Fibroblast of upper back skin (primary cell): ENCODE results near the gene VAV1.
"Not testable (repeated sequence)": the region's sequence is repeated elsewhere in the genome, so short reads cannot be mapped to it uniquely, and the experiment has no call there.

Experiments used
- DNase-seq: peaks from one replicate; pipeline ENCODE4 v3.0.0-alpha.2; 2013

The VAV1 gene

GRCh38 chr19:6790194-6791128 lies 18.0 kb downstream of the VAV1 start:
- no peak for DNase-seq

- no peak for DNase-seq
These were observed 18.7 kb downstream of the VAV1 start for GRCh38 chr19:6791237-6791636.

DNA sequence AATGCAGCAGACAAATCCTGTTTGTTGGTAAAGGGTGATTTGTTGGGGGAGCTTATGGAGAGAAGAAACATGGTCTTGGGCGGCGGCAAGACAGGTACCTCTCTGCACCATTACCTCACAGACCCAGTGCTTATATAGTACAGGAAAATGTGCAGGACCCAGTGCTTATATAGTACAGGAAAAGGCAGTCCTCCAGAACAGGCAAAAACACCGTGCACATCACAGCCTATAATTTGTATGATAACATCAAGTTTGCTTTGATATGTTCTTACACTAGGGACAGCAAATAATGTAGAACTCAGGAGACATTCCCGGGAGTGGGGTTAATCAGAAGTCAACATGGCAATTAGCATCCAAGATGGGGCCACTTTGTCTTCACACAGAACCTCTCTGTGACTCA lies 20.9 kb downstream of the VAV1 start:
- no peak for DNase-seq

DNA sequence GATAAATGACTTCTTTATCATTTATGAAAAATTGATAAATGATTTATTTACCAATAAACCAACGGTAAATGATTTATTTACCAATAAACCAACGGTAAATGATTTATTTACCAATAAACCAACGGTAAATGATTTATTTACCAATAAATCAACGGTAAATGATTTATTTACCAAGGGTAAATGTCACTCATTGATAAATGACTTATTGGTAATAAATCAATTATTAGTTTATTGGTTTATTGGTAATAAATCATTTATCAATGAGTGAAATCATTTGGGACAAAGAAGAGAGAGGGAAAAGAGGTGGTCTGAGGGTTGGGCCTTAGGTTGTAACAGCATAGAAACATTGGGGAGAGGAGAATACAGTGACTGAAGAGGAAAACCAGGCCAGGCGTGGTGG lies 21.5 kb downstream of the VAV1 start:
- DNase-seq, result no peak

- no peak for DNase-seq
These were observed 22.4 kb downstream of the VAV1 start for GRCh38 chr19:6794686-6795431.

GRCh38 chr19:6796278-6796677 lies 23.8 kb downstream of the VAV1 start:
- DNase-seq, result no peak

- no peak for DNase-seq
These were observed 25.1 kb downstream of the VAV1 start for GRCh38 chr19:6797646-6798045.

GRCh38 chr19:6800160-6800790 lies 27.8 kb downstream of the VAV1 start:
- DNase-seq, result not testable (repeated sequence)

GRCh38 chr19:6800991-6801484 lies 28.5 kb downstream of the VAV1 start:
- peak; percentile 50 for DNase-seq

DNA sequence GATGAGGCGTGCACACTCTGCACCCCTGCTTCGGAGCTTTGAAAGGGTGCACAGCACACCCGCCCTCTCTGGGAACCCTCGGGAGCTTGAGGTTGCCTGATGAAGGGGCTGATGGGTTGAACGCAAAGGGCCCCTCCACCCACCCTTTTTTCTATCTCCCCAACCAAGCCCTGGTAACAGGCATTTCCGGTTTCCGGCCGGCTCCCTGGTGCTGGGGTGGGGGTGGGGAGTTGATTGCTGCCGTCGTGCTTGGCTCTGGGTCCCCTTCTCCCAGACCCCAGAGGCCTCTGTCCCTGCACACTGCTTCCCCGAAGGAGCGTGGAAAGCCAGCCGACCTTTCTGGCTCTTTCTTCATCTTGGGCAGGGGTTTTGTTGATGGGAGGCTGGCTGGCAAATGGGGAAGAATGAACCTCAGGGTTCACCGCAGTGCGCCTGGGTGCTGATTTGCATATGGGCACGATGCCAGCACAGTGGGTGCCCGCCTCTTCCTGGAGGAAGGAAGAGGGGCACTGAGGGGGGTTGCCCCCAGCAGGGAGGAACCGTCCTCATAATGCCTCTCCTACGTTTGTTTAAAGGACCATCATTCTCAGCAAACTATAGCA lies 29.1 kb downstream of the VAV1 start:
- DNase-seq, result peak; percentile 12

DNA sequence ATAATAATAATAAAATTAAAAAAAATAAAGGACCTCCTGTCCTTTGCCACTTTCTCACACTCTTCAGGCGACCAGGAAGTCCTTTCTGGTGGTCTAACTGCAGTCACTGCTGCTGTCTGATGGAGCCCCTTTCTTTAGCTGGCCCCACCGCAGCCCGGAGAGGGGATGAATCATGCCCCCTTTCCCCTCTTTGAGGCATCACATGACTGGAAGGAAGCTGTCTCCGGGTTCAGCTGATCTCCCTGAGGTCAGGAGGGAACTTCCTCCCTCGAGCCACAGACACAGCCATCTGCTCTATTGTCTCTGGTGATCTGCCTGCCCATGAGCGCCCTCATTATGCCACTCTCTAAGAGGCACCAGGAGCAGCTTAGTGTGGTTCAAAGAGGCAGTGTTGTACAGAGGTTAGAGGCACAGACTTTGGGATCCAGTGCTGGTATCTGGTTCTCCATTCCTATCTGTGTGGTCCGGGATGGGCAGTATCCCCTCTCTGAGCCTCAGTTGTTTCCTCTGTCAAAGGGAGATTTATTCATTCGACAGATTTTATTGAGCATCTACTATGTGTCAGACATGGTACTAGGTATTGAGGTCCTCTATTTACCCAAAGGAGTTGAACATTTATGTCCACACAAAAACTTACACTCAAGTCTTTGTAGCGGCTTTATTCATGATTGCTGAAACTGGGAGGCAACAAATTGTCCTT lies 30.0 kb downstream of the VAV1 start:
- DNase-seq, result no peak

- DNase-seq, result no peak
These were observed 30.5 kb downstream of the VAV1 start for GRCh38 chr19:6803036-6803404.

GRCh38 chr19:6806488-6806887 lies 34.0 kb downstream of the VAV1 start:
- DNase-seq, result no peak

DNA sequence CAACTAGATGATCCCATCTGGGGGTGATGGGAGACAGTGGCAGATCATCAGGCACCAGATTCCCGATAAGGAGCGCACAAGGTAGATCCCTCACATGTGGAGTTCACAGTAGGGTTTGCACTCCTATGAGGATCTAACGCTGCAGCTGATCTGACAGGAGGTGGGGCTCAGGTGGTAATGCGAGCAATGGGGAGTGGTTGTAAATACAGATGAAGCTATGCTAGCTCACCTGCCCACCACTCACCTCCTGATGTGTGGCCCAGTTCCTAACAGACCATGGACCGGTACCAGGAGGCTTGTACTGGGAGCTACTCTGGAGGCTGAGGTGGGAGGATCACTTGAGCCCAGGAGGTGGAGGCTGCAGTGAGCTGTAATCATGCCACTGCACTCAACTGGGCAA lies 34.8 kb downstream of the VAV1 start:
- DNase-seq, result no peak

GRCh38 chr19:6808494-6808893 lies 36.0 kb downstream of the VAV1 start:
- DNase-seq, result no peak

DNA sequence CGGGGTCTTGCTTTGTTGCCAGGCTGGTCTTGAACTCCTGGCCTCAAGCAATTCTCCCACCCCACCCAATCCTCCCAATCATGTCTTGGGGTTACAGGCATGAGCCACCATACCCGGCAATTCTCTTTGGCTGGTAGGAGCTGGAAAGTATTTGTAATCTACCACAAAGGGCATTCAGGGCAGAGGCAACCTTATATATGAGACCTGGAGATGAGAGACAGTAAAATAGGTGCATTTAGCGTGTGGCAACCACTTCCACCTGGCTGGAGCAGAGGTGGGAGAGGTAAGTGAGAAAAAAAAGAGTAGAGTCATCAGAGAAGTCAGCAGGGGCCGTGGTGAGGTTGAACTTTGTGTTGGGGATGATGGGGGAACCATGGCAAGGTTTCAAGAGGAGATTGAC lies 36.8 kb downstream of the VAV1 start:
- DNase-seq, result no peak

DNA sequence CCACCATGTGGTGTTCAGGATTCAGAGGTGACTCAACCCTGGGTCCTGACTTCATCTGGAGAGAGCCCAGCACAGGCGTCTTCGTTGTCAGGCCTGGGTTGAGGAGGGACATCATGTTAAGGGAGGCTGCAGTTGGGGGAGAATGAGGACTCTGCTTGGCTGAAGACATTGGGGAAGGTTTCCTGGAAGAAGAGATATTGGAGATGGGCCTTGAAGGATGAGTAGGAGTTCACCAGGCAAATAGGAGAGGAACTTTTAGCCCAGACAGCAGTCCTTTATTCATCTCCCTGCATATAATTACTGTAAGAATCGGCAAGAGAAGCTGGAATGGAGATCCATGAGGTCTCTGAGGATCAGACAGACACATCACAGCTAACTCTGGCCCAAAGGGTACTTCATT lies 38.9 kb downstream of the VAV1 start:
- no peak for DNase-seq

DNA sequence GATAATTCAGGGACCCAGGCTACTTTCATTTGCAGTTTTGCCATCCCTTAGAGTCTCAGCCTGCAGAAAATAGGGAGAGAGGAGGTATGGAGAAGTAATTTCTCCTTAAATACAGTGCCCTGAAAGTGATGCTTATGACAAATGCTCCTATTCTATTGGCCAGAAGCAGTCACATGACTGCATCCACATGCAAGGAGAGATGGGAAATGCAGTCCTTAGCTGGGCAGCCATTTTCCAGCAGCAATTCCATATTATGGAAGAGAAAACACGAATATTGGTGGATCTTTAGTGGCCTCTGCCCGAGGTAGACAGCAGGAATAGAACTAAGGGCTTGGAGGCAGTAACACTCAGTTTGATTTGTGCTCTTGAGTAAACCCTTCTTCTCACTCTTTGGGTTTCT lies 39.4 kb downstream of the VAV1 start:
- DNase-seq, result no peak

- no peak for DNase-seq
These were observed 40.1 kb downstream of the VAV1 start for GRCh38 chr19:6812612-6813011.

DNA sequence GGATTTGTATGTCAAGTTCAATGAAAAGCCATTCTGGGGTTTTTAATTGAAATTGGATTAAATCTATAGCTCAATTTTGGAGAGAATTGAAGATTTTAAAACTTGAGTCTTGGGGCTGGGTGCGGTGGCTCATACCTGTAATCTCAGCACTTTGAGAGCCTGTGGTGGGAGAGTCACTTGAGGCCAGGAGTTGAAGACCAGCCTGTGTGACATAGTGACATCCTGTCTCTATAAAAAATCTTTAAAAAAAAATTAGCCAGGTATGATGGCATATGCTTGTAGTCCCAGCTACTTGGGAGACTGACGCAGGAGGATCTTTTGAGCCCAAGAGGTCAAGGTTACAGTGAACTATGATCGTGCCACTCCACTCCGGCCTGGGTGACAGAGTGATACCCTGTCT lies 41.2 kb downstream of the VAV1 start:
- no peak for DNase-seq

DNA sequence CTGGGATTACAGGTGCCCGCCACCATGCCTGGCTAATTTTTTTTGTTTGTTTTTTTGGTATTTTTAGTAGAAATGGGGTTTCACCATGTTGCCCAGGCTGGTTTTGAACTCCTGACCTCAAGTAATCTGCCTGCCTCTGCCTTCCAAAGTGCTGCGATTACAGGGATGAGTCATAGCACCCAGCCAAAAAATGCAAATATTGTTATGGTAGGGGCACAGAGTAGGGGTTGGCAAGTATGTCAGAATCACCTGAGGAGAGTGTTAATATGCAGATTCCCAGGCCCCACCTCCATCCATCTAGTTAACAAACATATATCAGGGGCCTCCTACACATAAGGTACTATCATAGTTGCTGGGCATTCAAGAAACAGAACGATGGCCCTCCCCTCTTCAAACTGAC lies 44.7 kb downstream of the VAV1 start:
- DNase-seq, result no peak

DNA sequence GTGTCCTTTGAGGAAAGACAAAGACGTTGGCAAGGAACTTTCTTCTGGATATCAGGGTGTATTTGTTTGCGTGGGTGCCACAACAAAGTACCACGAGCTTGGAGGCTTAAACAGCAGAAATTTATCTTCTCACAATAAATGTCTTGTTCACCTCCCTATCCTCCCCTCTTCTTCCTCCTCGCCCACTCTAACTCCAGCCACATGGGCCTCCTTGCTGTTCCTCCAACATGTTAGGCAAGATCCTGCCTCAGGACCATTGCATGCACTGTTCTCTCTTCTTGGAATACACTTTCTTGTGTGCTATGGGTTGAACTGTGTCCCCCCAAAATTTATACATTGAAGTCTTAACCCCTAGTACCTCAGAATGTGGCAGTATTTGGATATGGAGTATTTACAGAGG lies 45.7 kb downstream of the VAV1 start:
- no peak for DNase-seq

DNA sequence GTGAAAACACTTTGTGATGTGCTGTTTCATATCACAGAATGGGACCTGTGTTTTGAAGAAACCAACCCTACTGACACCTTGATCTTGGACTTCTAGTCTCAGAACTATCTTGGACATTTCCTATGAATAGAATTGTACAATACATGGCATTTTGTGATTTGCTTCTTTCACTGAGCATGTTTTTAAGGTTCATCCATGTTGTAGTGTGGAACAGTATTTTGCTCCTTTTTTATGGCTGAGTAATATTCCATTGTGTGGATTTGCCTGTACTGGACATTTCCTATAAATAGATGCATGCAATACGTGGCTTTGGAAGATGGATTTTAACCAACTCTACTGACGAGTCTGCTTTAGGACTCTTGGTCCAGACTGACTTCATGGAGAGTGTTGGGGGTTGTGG lies 46.8 kb downstream of the VAV1 start:
- no peak for DNase-seq
